K562 (cell line): ENCODE results near the gene CYSTM1. TPM values are rescaled to one million over a fixed set of nuclear protein-coding genes. Genes with fewer than 3 reads are reported as not detected.

Experiments
- ATAC-seq: fragments of 200-7000 bp; cut with Tn5 transposase; 3 replicates; pipeline ENCODE4 v1.9.1; 2020; ENCODE audit warnings: moderate library complexity
- BruUV-seq: library from RNA; stranded (reverse); fragments of 400-500 nt; replicated peaks from 2 replicates; lab custom pipeline; 2021; lab: Mats Ljungman, UMichigan
- CTCF ChIA-PET: fragments of 300-600 bp; formaldehyde crosslinking; extraction: SDS; loops from one replicate; lab custom pipeline; 2021; ENCODE audit warnings: low intra/inter-chr PET ratio; lab: Yijun Ruan, JAX
- POLR2A ChIA-PET: fragments of 300-600, 350-650 bp; sonication (Branson Sonifier 250); formaldehyde crosslinking; extraction: SDS; loops from one replicate; lab custom pipeline; 2021; ENCODE audit warnings: antibody characterized with exemption, inconsistent platforms; lab: Yijun Ruan, JAX
- DNase-seq, 4 experiments: peaks; one replicate each; pipeline versions ENCODE4 v3.0.0 to v3.0.0-alpha.2; 2011 to 2018; ENCODE audit warnings: low spot score in 3 of 4, mixed read lengths in 3 of 4; ENCODE audit errors: extremely low read depth in 1 of 4
- FAIRE-seq: peaks from 2 replicates; lab custom pipeline; 2011; peaks lifted over from hg19 to GRCh38; lab: Jason Lieb, UNC
- H2AFZ ChIP-seq: 2 replicates; pipeline ENCODE4 v1.6.0; 2011; ENCODE audit warnings: low read depth, low read length, control low read depth, inconsistent platforms
- H3K27ac ChIP-seq: fragments of 200-600 bp; 3 replicates; pipeline ENCODE4 v1.8.0; 2011; ENCODE audit warnings: low read depth, mild to moderate bottlenecking, control low read depth, inconsistent platforms, low read length, moderate library complexity, mixed read lengths; ENCODE audit errors: extremely low read depth
- H3K27me3 ChIP-seq, 2 experiments: fragments of 300-600 bp in 1 of 2; 2 replicates in 1 of 2; 3 replicates in 1 of 2; pipeline versions ENCODE4 v1.6.0 to v1.8.0; 2011; ENCODE audit warnings: inconsistent platforms in 2 of 2, low read length in 2 of 2, mild to moderate bottlenecking in 1 of 2, mixed read lengths in 1 of 2, moderate library complexity in 1 of 2; ENCODE audit not compliant: control insufficient read depth in 2 of 2, insufficient read depth in 2 of 2
- H3K36me3 ChIP-seq: fragments of 300-600 bp; 3 replicates; pipeline ENCODE4 v1.8.0; 2011; ENCODE audit warnings: mild to moderate bottlenecking, low read length, inconsistent platforms; ENCODE audit not compliant: control insufficient read depth, insufficient read depth
- H3K4me1 ChIP-seq, 2 experiments: fragments of 200-600 bp in 1 of 2; replicated peaks in 1 of 2; 2 replicates in 1 of 2; 3 replicates in 1 of 2; pipeline versions ENCODE4 v1.5.1 to v1.8.0; 2011; ENCODE audit warnings: inconsistent platforms in 2 of 2, low read length in 2 of 2, mild to moderate bottlenecking in 1 of 2, mixed read lengths in 1 of 2, moderate library complexity in 1 of 2; ENCODE audit not compliant: control insufficient read depth in 2 of 2, insufficient read depth in 2 of 2
- H3K4me2 ChIP-seq: 2 replicates; pipeline ENCODE4 v1.6.1; 2011; ENCODE audit warnings: low read length, control low read depth, inconsistent platforms, mixed read lengths; ENCODE audit not compliant: insufficient read depth
- H3K4me3 ChIP-seq: fragments of 200-600 bp; sonication (generic), shearing (Covaris generic); 2 replicates; pipeline ENCODE4 v1.5.1; 2016; ENCODE audit warnings: control low read depth, inconsistent platforms
- H3K79me2 ChIP-seq: fragments of 200-600 bp; 3 replicates; pipeline ENCODE4 v1.8.0; 2011; ENCODE audit warnings: low read length, inconsistent platforms; ENCODE audit not compliant: control insufficient read depth, insufficient read depth
- H3K9ac ChIP-seq, 2 experiments: 2 replicates each; pipeline versions ENCODE4 v1.6.0 to v1.6.1; 2011; ENCODE audit warnings: low read depth in 2 of 2, low read length in 2 of 2, control low read depth in 1 of 2, inconsistent platforms in 1 of 2, mild to moderate bottlenecking in 1 of 2, mixed read lengths in 1 of 2; ENCODE audit not compliant: insufficient read depth in 1 of 2
- H3K9me1 ChIP-seq: one replicate; pipeline ENCODE4 v1.6.0; 2011; ENCODE audit warnings: inconsistent platforms, mild to moderate bottlenecking, low read length, moderate library complexity; ENCODE audit not compliant: control insufficient read depth, insufficient read depth
- H3K9me3 ChIP-seq: replicated peaks from 2 replicates; pipeline ENCODE4 v1.5.1; 2011; ENCODE audit warnings: low read depth, low read length, inconsistent platforms; ENCODE audit not compliant: control insufficient read depth, insufficient read depth
- H4K20me1 ChIP-seq: replicated peaks from 2 replicates; pipeline ENCODE4 v1.6.1; 2011; ENCODE audit warnings: low read length, inconsistent platforms, mixed read lengths; ENCODE audit not compliant: control insufficient read depth, insufficient read depth
- ARNT ChIP-seq, 2 experiments: fragments of 450-650 bp; IDR thresholded peaks; 2 replicates each; pipeline ENCODE4 v1.6.1; 2016; ENCODE audit warnings: mild to moderate bottlenecking in 1 of 2
- CXXC5 ChIP-seq: fragments of 250-450 bp; sonication (Bioruptor Pico); IDR thresholded peaks from 2 replicates; pipeline ENCODE4 v1.8.0; 2022; ENCODE audit warnings: inconsistent platforms, mild to moderate bottlenecking, moderate library complexity
- ETV5 ChIP-seq: sonication (generic); formaldehyde crosslinking; IDR thresholded peaks from 2 replicates; pipeline ENCODE4 v1.4.0; 2020; ENCODE audit warnings: low read depth, mild to moderate bottlenecking, missing genetic modification reagents
- FOXK1 ChIP-seq: sonication (generic); formaldehyde crosslinking; IDR thresholded peaks from 2 replicates; pipeline ENCODE4 v1.8.0; 2022; ENCODE audit warnings: missing genetic modification reagents, mild to moderate bottlenecking, borderline replicate concordance
- GABPB1 ChIP-seq: sonication (generic); formaldehyde crosslinking; IDR thresholded peaks from 2 replicates; pipeline ENCODE4 v1.8.0; 2022; ENCODE audit warnings: mild to moderate bottlenecking, missing genetic modification reagents
- JUND ChIP-seq, 2 experiments: IDR thresholded peaks; 2 replicates in 1 of 2; 3 replicates in 1 of 2; pipeline ENCODE4 v1.6.1; 2011; ENCODE audit warnings: borderline replicate concordance in 2 of 2, low read depth in 2 of 2, low read length in 2 of 2, improper control_type of control experiment in 1 of 2, missing biosample characterization in 1 of 2, missing genetic modification characterization in 1 of 2, missing genetic modification reagents in 1 of 2
- POLR2AphosphoS5 ChIP-seq: IDR thresholded peaks from 2 replicates; pipeline ENCODE4 v1.6.1; 2011; ENCODE audit warnings: mild to moderate bottlenecking, low read depth, low read length, moderate library complexity; ENCODE audit not compliant: control insufficient read depth, insufficient read depth
- POLR3G ChIP-seq: IDR thresholded peaks from 2 replicates; pipeline ENCODE4 v1.6.1; 2011; ENCODE audit not compliant: insufficient read length, insufficient replicate concordance; ENCODE audit errors: extremely low read depth
- RCOR1 ChIP-seq, 2 experiments: IDR thresholded peaks; 2 replicates each; pipeline ENCODE4 v1.6.1; 2012; ENCODE audit warnings: low read depth in 2 of 2, low read length in 2 of 2, borderline replicate concordance in 1 of 2, improper control_type of control experiment in 1 of 2
- SIN3A ChIP-seq, 2 experiments: fragments of 150-350 bp in 1 of 2; IDR thresholded peaks; 2 replicates each; pipeline ENCODE4 v1.6.1; 2011 to 2016; ENCODE audit warnings: borderline replicate concordance in 2 of 2, low read depth in 2 of 2, low read length in 2 of 2, mild to moderate bottlenecking in 2 of 2, moderate library complexity in 2 of 2; ENCODE audit not compliant: control insufficient read depth in 1 of 2
- SRSF7 ChIP-seq: fragments of 200-400 bp; formaldehyde crosslinking; optimal IDR thresholded peaks from 2 replicates; pipeline ENCODE3; 2017; ENCODE audit warnings: mild to moderate bottlenecking, low read depth, low read length
- YBX1 ChIP-seq: fragments of 450-650 bp; IDR thresholded peaks from 2 replicates; pipeline ENCODE4 v1.7.1; 2016; ENCODE audit warnings: mild to moderate bottlenecking
- ZKSCAN1 ChIP-seq: fragments of 150-350 bp; IDR thresholded peaks from 2 replicates; pipeline ENCODE4 v1.6.1; 2016; ENCODE audit warnings: low read depth, low read length
- ZNF444 ChIP-seq: fragments of 250-450 bp; sonication (Bioruptor Pico); IDR thresholded peaks from 2 replicates; pipeline ENCODE4 v1.4.0; 2020; ENCODE audit warnings: mild to moderate bottlenecking, moderate library complexity
- WGBS: fragments of 100-300 bp; shearing (Covaris generic); methylation state at CpG from one replicate; pipeline ENCODE4 v1.1.6; 2016; ENCODE audit warnings: low coverage, mixed read lengths; ENCODE audit not compliant: insufficient coverage; ENCODE audit errors: missing lambda C conversion rate; 5-methylcytosine and 5-hydroxymethylcytosine counted together
- in situ Hi-C: fragments of 300-500 bp; cut with MboI; formaldehyde crosslinking; loops from 4 replicates; pipeline ENCODE4 v1.15.0; 2018; ENCODE audit warnings: inconsistent platforms, mixed read lengths
- intact Hi-C: fragments of 100-400 bp; cut with micrococcal nuclease; formaldehyde crosslinking; loops from 2 replicates; pipeline ENCODE4 v1.14.2; 2022
- polyA plus RNA-seq, 8 experiments: library from polyadenylated mRNA; depleted of rRNA in 4 of 8; stranded (reverse) in 5 of 8; unstranded in 3 of 8; fragments of >200 nt; fragmentation: Nextera tagmentation in 2 of 8; fragmentation: Illumina TruSeq in 1 of 8; extraction: Ambion mirVana in 2 of 8; extraction: Trizol in 1 of 8; gene quantifications; 2 replicates each; pipeline versions ENCODE4 v1.2.1 to v1.2.3, GENCODE V29; 2011 to 2014; ENCODE audit warnings: inconsistent platforms in 1 of 8, missing spikeins in 1 of 8
- total RNA-seq, 7 experiments: library from RNA; depleted of rRNA in 6 of 7; stranded (reverse); fragments of >200 nt in 6 of 7; fragmentation: Illumina TruSeq in 2 of 7; extraction: Trizol in 2 of 7; gene quantifications; 2 replicates each; pipeline versions ENCODE4 v1.2.1 to v1.2.3, GENCODE V29; 2011 to 2021; ENCODE audit warnings: low replicate concordance in 1 of 7
- TF ChIP-seq, protein P1 (sequence below): fragments of 250-450 bp; sonication (Bioruptor Pico); IDR thresholded peaks from 2 replicates; pipeline ENCODE4 v1.8.0; 2022; ENCODE audit warnings: inconsistent platforms, mild to moderate bottlenecking, moderate library complexity, borderline replicate concordance
- TF ChIP-seq, protein P2 (sequence below), 2 experiments: fragments of 450-650 bp; IDR thresholded peaks; 2 replicates each; pipeline ENCODE4 v1.6.1; 2016

CYSTM1 gene
- total and polyA plus RNA-seq, 9 of the 15 experiments (the other 6 are each of a cell fraction or from before 2014, with no cell fraction given) = 76.1 to 422 (median 108) TPM

DNA sequence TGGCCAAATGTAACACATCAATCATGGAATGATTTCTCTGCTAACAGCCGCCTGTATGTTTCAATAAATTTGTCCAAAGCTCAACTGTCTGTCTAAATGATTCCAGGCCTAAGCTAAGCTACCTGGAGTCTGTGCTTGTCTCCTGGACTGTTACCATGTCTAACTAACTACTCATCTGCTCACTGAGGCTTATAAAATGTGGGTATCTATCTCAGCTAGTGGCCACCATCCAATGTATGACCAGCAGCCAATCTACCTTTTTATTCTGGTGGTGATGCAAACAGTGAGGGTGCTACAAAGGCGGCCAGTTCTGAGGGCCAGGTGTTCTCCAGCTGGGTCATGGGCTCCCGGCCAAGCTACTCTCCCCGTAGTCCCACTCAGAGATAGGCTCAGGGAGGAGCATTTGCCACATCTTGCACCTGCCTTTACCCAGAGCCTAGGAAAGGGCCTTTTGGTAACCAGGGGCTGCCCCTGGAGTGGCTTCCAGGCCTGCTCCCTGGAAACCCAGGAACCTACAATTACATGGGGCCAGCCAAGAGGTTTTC is 68.8 kb downstream of the CYSTM1 start (continued):
- TF ChIP-seq POLR3G (no peak), POLR2AphosphoS5 (peak; percentile 23; the same call in 1 of the 2 replicates), SRSF7 (no peak)

DNA sequence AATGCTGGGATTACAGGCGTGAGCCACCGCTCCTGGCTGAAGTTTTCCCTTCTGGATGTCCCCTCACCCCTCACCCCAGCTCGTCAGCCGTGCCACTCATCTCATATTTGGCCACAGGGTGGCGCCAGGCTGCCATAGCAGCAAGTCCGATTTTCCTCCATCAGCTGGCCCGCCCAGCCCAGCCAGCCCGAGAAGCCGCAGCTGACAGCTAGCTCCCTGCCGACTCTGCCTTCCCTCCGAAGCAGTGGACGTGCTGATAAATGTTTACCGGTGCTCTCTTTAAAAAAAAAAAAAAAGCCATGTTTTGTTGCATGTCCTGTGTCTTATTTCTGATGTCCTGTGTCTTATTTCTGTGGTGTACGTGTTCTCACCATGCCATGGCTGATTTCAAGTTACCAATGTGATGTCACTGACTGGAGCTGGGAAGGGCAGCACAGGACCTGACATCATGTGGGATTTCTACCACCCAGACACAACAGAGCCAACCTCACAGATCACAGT is 69.6 kb downstream of the CYSTM1 start:
- no peak overlapping the region for H3K9ac ChIP-seq
- 23% methylated on average over 14 of the region's 14 CpGs for WGBS
- POLR2A ChIA-PET = interaction anchor here (0.6 to 3.6 kb wide), 8 partner anchors 11 to 1012 kb away, joined by 3 to 12 read pairs (median 4); partner anchors contain the start of genes HBEGF and SLC4A9
- CTCF ChIA-PET = interaction anchor here (0.7 to 4.1 kb wide), 5 partner anchors 99 to 796 kb away, joined by 3 to 37 read pairs (median 4); no protein-coding TSS in a partner anchor
- H2AFZ ChIP-seq = no peak overlapping the region
- no TSS peak for BruUV-seq
- intact Hi-C loops = loop anchor here (1.0 to 10.0 kb wide), 5 partner anchors 102 to 488 kb away; partner anchors contain the start of genes HBEGF and SRA1
- in situ Hi-C loops = loop anchor here (5.0 to 10.0 kb wide), 3 partner anchors 58 to 480 kb away; partner anchors contain the start of gene PFDN1
- no peaks in the 10 kb centered on the region for H3K9me3 ChIP-seq
- peak; percentile 82 for FAIRE-seq
- peaks cover 9% of the 10 kb centered on the region; the same call in 1 of the 3 replicates for H3K79me2 ChIP-seq
- peak; percentile 77 to 90 (median 81) for DNase-seq
- H3K9me1 ChIP-seq = no peaks in the 10 kb centered on the region
- H3K36me3 ChIP-seq = peaks cover 53% of the 10 kb centered on the region
- no peak overlapping the region; the same call in 1 of the 2 replicates for H3K4me2 ChIP-seq
- no peaks in the 10 kb centered on the region for H3K27me3 ChIP-seq
- H3K4me1 ChIP-seq = peaks cover 15 to 27% of the 10 kb centered on the region in 2 experiments
- ATAC-seq = peak; percentile 85
- H3K4me3 ChIP-seq = no peak overlapping the region
- peaks cover 19% of the 10 kb centered on the region for H4K20me1 ChIP-seq
- H3K27ac ChIP-seq = no peak overlapping the region
- 0 out of 2 replicates have a peak, but pooled peaks have one; percentile 31 for TF ChIP-seq ETV5
- no peak for TF ChIP-seq FOXK1
- peak; percentile 60; the same call in 1 of the 2 replicates for TF ChIP-seq JUND (IDR thresholded peaks at IDR 0.05; ENCODE audit: borderline replicate concordance, low read depth, low read length)
- no peak; the same call in 2 of the 3 replicates for TF ChIP-seq JUND (tag; IDR thresholded peaks at IDR 0.05; ENCODE audit: borderline replicate concordance, low read depth, low read length)
- TF ChIP-seq ZKSCAN1 = 0 out of 2 replicates have a peak, but pooled peaks have one; percentile 19
- TF ChIP-seq, protein P1, sequence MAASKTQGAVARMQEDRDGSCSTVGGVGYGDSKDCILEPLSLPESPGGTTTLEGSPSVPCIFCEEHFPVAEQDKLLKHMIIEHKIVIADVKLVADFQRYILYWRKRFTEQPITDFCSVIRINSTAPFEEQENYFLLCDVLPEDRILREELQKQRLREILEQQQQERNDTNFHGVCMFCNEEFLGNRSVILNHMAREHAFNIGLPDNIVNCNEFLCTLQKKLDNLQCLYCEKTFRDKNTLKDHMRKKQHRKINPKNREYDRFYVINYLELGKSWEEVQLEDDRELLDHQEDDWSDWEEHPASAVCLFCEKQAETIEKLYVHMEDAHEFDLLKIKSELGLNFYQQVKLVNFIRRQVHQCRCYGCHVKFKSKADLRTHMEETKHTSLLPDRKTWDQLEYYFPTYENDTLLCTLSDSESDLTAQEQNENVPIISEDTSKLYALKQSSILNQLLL (CRISPR knock-in tag) = no peak
- TF ChIP-seq CXXC5 (CRISPR knock-in tag) = peak; percentile 26; the same call in 1 of the 2 replicates
- peak in 1 of 2 experiments; percentile 51; a peak in 1 of 4 replicates for TF ChIP-seq ARNT (IDR thresholded peaks at IDR 0.05)
- TF ChIP-seq SIN3A (IDR thresholded peaks at IDR 0.05; ENCODE audit: borderline replicate concordance in 2 of 2, control insufficient read depth in 1 of 2, low read depth in 2 of 2, low read length in 2 of 2) = peak; percentile 73 to 76; a peak in 1 of 4 replicates
- TF ChIP-seq YBX1 = no peak
- TF ChIP-seq, protein P2, sequence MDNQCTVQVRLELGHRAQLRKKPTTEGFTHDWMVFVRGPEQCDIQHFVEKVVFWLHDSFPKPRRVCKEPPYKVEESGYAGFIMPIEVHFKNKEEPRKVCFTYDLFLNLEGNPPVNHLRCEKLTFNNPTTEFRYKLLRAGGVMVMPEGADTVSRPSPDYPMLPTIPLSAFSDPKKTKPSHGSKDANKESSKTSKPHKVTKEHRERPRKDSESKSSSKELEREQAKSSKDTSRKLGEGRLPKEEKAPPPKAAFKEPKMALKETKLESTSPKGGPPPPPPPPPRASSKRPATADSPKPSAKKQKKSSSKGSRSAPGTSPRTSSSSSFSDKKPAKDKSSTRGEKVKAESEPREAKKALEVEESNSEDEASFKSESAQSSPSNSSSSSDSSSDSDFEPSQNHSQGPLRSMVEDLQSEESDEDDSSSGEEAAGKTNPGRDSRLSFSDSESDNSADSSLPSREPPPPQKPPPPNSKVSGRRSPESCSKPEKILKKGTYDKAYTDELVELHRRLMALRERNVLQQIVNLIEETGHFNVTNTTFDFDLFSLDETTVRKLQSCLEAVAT (IDR thresholded peaks at IDR 0.05) = 0 out of 4 replicates have a peak, but pooled peaks of 1 of the 2 experiments have one; percentile 57
- no peak for TF ChIP-seq ZNF444
- no peak for TF ChIP-seq GABPB1
- TF ChIP-seq RCOR1 (IDR thresholded peaks at IDR 0.05; ENCODE audit: borderline replicate concordance in 1 of 2, low read depth in 2 of 2, low read length in 2 of 2) = peak in 1 of 2 experiments; percentile 73; a peak in 1 of 4 replicates
